Activated T-cell treated with anti-CD3 and anti-CD28 coated beads, Interleukin-2, amount 50 U/mL, for 1 hour (primary cell): ENCODE results near the gene KAT7.
"Not testable (repeated sequence)": the region's sequence is repeated elsewhere in the genome, so short reads cannot be mapped to it uniquely, and the experiment has no call there.

Experiments
- DNase-seq: peaks from one replicate; pipeline ENCODE4 v3.0.0-alpha.2; 2020

KAT7 gene

GRCh38 chr17:49814781-49815529 lies 26.5 kb downstream of the KAT7 start:
- no peak for DNase-seq

GRCh38 chr17:49815761-49816281 lies 27.3 kb downstream of the KAT7 start:
- no peak for DNase-seq

DNA sequence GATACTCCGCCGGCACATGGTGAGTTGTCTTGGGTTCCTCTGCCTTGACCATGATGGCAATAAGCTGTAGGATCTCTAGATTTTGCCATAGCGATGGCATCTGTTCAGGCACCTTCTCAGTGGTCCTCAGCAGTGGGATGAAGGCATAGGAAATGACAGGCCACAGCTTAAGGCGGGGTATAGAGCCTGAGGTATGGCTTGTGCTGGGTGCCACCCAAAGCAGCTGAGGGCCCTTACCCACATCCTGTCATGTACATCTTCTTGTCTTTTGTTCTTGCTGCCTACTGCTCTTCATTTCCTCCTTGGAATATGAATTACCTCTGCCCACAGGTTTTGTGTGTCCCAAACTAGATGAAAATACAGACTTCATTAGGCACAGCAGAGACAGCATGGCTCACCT lies 29.5 kb downstream of the KAT7 start:
- peak; percentile 47 for DNase-seq

DNA sequence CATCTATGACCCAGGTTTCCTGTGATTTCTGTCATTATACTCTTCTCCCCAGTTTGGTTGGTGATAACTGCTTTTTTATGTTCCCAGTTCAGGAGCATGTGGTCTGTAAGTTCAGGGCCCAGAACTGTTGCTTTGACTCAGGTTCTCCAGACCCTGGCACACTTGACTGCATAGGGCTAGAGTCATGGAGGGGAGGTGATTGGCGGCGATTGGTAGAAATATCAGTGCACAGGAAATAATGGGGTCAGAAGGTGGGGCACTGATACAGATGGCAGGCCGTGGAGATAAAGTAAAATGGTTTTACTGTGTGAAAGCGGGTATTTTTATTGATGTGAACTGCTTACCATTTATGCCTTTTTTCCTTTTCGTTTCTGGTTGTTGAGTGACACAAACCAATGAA lies 30.7 kb downstream of the KAT7 start:
- no peak for DNase-seq

DNA sequence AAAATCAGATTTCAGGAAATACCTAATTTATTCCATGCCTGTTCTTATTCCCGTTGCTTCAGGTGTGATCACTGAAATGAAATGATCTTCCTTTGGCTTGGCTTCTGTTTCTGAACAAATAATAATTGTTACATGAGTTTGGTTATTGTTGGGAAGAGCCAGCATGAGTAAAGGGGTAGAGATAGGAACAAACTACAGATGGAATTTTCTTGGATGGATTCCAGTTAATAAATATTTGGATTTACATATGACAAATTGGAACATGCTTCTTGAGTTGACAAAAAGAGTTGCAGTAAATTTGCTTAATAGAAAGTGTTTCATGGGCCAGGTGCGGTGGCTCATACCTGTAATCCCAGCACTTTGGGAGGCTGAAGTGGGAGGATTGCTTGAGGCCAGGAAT lies 31.2 kb downstream of the KAT7 start:
- no peak for DNase-seq

DNA sequence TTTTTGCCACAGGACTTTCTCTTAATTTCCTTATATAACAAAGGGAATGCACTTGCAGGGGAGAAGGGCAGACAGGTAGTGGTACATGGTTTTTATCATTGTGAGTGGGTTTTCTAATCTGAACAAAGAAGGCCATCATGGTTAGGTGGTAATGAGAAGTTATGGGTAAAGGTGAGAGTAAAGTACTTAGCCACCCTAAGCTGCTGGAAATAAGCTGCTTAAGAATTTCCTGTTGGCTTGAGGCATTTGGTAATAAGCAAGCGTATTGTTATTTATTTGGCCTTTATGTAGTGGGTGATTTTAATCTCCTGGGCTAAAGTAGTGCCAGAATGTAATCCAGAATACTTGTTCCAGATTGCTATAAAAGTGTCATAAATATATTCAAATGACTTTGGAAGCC lies 32.3 kb downstream of the KAT7 start:
- no peak for DNase-seq

DNA sequence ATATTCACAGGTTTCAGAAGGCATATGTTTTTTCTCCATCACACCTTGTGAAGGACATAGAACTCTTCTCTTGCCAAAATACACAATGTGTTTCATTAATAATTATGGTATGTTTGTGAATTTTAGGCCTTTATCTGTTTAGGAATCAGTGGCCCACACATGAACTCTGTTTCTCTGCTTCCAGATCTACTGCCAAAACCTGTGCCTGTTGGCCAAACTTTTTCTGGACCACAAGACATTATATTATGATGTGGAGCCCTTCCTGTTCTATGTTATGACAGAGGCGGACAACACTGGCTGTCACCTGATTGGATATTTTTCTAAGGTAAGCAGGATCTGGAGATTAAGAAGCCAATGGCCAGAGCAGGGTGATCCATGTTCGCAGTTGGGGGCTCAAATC lies 33.0 kb downstream of the KAT7 start:
- DNase-seq = no peak

DNA sequence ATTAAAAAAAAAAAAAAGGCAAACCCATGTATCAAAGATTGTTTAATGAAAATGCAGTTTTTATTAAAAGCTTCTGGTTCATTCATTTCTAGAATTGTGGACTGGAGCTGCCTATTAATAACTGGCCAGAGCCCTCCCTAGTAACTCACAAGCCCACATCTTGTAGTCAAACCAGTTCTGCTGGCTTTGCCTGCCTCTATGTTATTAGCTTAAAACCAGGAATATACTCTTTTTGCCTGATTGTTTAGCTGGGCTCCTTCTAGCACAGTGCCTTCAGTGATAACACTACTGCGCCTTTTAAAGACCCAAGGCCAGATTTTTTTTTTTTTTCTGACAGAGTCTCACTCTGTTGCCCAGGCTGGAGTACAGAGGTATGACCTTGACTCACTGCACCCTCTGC lies 33.4 kb downstream of the KAT7 start:
- no peak for DNase-seq

GRCh38 chr17:49822829-49823228 lies 34.3 kb downstream of the KAT7 start:
- DNase-seq = no peak

GRCh38 chr17:49823614-49824013 lies 35.1 kb downstream of the KAT7 start:
- DNase-seq = no peak

- no peak for DNase-seq
Measured at GRCh38 chr17:49825645-49826044, 37.2 kb downstream of the KAT7 start.

DNA sequence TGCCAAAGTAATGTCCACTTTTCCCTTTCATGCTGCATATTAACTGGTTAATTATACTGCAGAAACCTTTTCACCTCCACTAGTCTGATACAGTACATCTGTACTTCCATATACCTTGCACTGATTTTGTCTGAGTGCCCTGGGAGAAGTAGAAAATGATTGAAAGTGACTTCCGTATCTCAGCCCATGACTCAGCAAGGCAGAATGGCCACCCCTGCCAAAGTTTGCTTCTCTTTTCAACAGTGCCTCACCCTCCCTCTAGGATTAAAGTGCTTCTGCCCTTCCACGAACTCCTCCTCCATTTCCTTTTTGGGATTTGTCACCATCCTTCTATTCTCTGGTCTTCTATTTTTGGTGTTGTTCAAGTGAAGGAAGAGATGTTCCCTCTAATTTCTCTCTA lies 39.8 kb downstream of the KAT7 start:
- not testable (repeated sequence) for DNase-seq

- DNase-seq = no peak
Measured at GRCh38 chr17:49829026-49829425, 40.5 kb downstream of the KAT7 start.

GRCh38 chr17:49830605-49831004 lies 42.1 kb downstream of the KAT7 start:
- no peak for DNase-seq

- DNase-seq = no peak
Measured at GRCh38 chr17:49832840-49833599, 44.5 kb downstream of the KAT7 start.

DNA sequence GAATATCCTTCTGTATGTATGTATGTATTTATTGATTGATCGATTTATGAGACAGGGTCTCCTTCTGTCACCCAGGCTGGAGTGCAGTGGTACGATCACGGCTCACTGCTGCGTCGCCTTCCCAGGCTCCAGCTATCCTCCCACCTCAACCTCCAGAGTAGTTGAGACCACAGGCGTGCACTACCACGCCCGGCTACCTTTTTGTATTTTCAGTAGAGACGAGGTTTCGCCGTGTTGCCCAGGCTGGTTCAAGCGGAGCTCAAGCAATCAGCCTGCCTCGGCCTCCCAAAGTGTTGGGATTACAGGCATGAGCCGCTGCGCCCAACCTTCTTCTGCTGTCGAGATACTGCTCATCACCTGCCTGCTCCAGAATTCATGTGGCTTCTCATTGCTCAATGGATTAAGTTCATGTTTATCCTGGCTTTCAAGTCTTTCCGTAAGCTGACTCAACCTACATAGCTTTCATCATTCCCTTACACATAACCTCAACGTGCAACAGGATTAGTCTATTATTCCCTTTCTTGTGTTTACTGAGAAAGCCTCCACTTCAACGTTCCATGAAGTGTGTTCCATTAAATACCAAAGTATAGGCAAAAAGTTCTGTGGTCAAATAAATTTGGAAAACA lies 45.8 kb downstream of the KAT7 start:
- DNase-seq = no peak

- no peak for DNase-seq
Measured at GRCh38 chr17:49835472-49835871, 47.0 kb downstream of the KAT7 start.

DNA sequence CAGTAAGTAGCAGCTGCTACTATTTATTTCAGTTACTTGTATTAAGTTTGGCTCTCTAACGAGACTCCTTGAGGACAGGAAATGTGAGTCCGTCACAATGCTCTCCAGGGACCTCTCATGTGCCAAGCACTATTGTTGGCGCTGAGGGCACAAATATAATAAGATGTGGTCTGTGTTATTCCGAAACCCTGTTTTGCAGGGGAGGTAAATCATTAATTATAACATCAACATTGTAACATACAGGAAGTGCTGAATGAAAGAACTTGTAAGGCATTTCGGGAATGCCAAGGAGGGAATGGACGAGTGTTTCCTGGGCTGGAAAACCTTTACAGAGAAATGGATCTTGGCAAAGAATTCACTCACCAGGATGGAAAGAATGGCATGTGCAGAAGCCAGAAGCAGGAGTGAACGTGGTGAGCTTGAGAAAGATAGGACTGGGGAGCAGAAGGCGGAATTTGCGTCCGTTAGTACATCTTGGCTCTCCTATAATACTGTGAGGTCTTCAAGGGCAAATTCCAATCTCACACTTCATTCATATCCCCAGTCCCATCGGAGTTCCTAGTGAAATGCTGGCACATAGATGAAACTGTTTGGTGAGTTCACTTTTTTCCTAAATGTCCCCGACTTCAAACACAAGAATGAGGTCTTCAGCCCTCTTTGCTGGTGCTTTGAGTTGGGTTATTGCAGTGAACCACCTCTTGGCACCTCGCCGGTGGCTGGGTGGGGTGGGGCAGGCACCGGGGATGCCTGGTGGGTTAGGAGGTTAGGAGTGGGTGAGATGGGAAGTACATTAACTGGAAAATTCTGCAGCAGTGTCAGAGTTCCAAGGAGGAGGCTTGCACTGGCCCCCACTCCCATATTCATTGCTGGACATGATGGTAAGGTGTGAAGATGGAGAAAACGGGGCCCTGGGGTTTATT lies 47.9 kb downstream of the KAT7 start:
- DNase-seq = no peak

DNA sequence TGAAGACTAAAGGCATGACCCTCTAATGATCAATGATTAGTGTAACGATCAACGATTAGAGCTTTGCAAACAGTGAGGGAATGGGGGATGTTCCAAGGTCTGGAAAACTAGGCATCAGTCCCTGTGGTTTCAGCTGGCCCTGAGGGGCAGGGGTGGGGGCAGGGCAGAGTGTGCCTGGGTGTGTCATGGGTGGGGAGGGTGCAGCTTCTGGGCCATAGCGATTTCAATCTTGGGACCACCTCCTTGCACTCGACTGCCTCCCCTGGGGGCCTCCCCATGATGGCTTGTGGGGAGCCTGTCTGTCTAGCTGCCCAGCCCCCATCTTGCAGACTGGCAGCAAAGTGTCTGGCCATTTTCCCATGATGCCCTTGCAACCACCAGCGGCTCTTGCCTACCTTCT lies 51.0 kb downstream of the KAT7 start:
- DNase-seq = no peak

DNA sequence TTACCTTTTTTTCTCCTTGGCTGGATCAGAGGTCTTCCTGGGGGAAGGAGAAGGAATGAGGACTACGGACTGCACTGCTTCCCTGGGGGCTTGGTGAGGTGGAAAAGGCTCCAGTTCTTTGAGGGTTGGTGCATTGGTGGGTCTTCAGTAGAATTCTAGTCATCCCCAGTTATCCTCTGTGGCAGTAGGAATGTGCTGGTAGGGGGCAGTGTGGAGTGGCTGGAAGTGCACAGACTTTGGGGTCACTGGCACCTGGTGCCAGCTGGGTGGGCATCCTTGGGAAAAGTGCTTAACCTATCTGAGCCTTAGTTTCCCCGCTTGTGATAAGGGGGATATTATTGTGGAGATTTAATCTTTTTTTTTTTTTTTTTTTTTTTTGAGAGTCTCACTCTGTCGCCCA lies 53.1 kb downstream of the KAT7 start:
- DNase-seq = no peak

GRCh38 chr17:49842371-49842770 lies 53.9 kb downstream of the KAT7 start:
- no peak for DNase-seq

- no peak for DNase-seq
Measured at GRCh38 chr17:49842846-49843245, 54.4 kb downstream of the KAT7 start.
